Forelimb muscle (tissue), 1 donor: ENCODE measurements around the gene LAMA5. TPM values are rescaled to one million over a fixed set of nuclear protein-coding genes. Genes with fewer than 3 reads are reported as not detected.
"Not testable (repeated sequence)": the region's sequence is repeated elsewhere in the genome, so short reads cannot be mapped to it uniquely, and the experiment has no call there.

ENCODE experiments used
- DNase-seq: peaks from one replicate; pipeline ENCODE4 v3.0.0-alpha.2; 2013; ENCODE audit warnings: low read depth
- polyA plus RNA-seq: library from polyadenylated mRNA; unstranded; fragments of 120-200 nt; gene quantifications from one replicate; pipeline ENCODE4 v1.2.1, GENCODE V29; 2013; ENCODE audit not compliant: insufficient read length

The LAMA5 gene
- polyA plus RNA-seq, 1 donor: 58.4 TPM

DNA sequence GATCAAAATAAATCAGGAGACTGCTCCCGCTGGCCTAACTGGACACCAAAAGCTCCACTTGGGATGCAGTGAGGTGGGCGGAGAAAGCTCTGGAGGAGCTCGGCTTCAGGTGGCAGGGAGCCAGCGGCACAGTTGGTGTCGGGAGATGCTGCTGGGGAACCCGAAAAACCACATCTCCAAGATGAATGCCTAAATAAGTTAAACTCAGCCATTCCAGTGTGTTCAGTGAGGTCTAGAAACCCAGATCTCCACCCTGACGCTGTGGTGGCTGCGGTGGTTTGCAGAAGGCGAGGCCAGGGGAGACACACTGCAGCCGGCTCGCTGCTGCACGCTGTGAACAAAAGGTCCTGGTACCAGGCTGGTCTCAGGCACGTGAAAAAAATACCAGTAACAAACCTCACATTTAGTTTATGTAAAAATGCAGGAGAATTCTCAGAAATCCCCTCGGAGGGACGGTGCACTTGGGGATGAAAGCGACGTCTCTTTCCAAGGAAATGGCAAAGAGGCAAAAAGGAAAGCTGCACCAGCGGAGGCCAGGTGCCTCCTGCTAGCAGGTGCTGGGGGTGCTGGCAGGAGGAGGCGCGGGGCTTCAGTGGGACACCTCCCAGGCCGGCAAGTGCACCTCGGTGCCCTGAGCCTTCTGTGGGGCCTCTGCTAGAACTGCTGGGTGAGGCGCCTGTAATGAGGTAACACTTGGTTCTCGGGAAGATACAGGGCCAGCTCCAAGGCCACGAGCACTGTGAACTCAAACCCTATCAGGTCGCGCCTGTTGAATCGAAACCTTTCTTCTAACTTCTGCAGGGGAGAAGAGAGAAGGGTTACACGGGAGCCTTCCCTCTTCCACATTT is 23.4 kb upstream of the LAMA5 start:
- DNase-seq: no peak

DNA sequence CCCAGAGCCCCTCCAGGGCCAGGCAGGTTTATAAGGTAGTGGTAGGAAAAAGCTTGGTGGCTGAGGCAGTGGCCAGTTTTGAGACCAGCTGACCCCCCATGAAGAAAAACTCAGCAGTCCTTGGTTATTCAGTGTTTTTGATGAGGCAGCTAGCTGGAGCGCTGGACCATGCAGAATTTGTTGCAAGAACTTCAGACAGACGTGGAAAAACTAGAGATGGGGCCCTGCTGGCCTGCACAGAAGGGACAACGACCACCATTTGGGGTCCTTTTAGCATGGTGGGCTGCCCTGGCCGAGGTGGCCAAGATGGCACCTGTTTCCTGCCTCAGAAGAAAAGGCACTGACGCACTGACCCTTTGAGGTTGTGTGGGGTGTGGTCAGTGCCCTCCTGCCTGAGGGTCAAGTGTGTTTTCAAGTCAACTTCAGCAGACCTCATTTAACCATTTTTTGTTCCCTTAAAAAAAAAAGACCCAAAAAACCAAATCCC is 22.5 kb upstream of the LAMA5 start:
- no peak for DNase-seq

- DNase-seq: no peak
Observed at GRCh38 chr20:62388839-62389600, 21.9 kb upstream of the LAMA5 start.

- DNase-seq: no peak
Observed at GRCh38 chr20:62387933-62388635, 21.0 kb upstream of the LAMA5 start.

DNA sequence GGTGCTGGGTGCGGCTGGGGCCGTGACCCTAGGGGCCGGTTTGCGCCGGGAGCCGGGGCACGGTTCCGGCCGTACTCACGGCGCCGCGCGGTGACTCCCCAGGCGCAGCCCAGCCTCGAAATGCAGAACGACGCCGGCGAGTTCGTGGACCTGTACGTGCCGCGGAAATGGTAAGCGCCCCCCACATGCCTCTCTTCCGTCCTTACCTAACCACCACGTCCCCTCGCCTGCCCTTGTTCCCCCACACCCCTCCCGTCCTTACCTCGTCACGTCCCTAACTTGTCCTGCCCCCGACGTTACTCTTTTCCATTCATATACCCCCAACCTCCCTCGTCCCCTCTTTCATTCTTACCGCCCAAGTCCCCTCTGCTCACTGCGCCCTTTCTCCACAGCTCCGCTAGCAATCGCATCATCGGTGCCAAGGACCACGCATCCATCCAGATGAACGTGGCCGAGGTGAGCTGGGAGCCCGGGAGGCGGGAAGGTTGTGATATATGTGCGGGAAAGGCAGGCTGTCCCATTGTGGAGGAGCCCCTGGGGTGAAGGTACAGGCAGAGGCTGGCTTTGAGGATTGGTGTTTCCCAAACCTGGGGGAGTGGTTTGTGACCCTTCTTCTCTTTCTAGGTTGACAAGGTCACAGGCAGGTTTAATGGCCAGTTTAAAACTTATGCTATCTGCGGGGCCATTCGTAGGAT is 20.3 kb upstream of the LAMA5 start:
- no peak for DNase-seq

- peak; percentile 79 for DNase-seq
Observed at GRCh38 chr20:62386383-62387218, 19.5 kb upstream of the LAMA5 start, which contains the start of gene RPS21. Gene RPS21, plus strand, starts transcription at chr20:62387103. Its CDS starts 236 bp downstream, at chr20:62387339.

DNA sequence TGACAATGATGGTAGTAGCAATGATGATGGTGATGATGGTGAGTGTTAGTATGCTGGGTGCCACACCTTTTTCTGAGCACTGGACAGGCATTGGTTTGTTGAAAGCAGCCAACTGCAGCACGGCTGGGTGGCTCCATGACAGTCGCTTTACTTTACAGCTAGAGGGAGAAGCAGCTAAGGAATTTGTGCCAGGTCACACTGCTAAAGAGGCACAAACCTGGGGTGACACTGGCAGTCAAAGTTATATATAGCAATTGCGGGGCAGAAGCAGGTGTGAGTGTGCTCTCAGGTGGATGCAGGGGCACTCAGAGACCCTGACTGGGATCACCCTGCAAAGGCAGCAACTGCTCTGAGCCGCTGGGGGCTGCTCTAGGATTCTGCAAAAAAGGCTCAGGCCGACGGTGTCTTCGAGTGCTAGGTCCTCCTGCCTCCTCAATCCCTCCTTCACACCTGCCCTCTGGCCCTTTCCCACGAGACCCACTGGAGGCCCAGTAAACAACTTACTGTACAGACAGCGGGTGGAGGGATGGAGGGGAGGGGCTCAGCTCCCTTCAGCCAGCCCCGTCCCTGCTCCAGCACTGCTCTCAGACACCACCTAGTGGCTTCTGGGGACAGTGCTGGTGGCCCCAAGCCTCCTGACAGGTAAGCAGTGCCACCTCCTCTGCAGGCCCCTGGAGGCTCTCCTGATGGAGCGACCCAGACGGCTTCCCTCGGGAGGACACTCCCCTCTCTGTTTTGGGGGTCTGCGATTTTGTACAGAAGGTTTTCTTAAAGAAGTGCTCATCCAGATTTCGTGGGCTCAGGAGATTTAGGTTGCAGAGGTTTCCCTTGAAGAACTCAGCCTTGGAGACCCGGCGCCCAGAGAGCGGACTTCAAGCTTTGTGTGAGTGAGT is 15.4 kb upstream of the LAMA5 start:
- DNase-seq: no peak

DNA sequence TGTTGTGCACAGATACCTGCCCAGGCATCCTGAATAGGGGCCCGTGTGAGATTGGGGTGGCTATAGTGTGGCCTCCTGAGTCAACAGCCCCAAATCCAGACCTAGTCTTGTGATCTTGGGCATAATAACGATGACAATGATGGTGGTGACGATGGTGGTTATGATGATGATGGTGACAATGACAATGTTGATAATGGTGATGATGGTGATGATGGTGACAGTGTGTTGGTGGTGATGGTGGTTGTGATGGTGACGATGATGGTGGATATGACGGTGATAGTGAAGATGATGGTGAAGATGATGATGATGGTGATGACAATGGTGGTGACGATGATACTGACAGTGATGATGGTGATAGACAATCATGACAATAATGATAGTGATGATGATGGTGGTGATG is 14.7 kb upstream of the LAMA5 start:
- DNase-seq: no peak

- no peak for DNase-seq
Observed at GRCh38 chr20:62381202-62381797, 14.2 kb upstream of the LAMA5 start.

GRCh38 chr20:62378215-62378614 is 11.1 kb upstream of the LAMA5 start:
- DNase-seq: no peak

- DNase-seq: no peak
Observed at GRCh38 chr20:62377615-62378178, 10.6 kb upstream of the LAMA5 start.

GRCh38 chr20:62377064-62377461 is 10.0 kb upstream of the LAMA5 start:
- DNase-seq: no peak

DNA sequence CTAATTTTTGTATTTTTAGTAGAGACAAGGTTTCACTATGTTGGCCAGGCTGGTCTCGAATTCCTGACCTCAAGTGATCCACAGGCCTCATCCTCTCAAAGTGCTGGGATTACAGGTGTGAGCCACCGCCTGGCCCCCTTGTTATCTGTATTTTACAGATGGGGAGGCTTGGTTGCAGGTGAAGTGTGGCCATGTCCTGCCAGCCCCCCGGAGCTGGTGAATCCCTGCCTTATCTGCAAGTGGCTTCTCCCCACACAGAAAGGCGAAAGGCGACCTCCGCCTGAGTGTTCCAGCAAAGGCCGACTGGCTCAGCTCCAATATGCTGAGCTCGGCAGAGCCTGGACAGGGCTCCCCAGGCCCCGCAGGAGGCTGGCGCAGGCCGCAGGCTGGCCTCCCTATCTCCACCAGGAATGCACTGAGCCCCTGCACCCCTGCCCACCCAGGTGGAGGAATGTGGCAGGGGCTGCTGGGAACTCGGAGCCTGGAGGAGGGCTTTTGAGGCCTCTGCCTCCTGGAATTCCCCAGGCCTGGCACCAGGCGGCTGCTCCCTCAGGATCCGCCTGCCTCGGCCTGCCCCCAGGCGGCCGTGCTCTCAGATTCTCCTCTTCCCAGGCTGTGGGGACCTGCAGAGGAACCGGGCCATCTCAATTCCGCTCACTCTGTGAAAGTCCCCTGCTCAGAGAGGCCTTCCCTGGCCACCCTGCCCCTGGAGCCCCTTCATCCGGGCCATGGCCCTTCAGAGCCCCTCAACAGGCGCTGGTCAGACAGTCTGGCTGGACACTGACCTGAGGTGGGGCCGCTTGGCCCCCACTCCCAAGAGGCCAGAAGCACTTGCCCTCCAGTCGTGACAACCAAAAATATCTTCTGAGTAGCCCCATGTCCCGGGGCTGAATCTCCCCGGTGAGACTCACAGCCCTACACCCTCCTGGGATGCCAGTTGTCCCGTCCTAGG is 9.3 kb upstream of the LAMA5 start:
- no peak for DNase-seq

GRCh38 chr20:62374331-62375152 is 7.4 kb upstream of the LAMA5 start:
- no peak for DNase-seq

DNA sequence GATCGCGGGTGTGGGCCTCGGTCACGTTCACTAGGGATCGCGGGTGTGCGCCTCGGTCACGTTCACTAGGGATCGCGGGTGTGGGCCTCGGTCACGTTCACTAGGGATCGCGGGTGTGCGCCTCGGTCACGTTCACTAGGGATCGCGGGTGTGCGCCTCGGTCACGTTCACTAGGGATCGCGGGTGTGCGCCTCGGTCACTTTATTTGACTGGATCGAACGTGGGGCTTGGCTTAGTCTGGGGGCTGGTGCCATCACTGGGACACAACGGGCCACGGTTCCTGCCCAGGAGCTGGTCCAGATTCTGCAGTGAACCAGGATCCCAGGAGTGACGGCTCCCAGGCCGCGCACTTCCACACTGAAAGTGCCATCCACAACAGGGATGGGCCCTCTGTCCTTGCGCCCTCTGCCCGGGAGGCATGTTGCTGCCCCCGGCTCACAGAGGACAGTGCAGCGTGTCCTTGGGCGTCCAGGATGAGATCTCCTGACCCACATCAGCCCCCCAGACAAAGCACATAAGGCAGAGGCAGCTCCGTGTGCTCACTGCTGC is 6.6 kb upstream of the LAMA5 start:
- not testable (repeated sequence) for DNase-seq
